ENCODE data around the gene AFAP1L2.

The AFAP1L2 gene

GRCh38 chr10:114445332-114445731 is 41.0 kb upstream of the AFAP1L2 start:
- Histone ChIP-seq H3K79me2 (ENCODE audit: low read length) (no peaks in the 10 kb centered on the region), H3K4me3 (ENCODE audit: low read length) (no peak overlapping the region), H3K36me3 (replicated peaks; ENCODE audit: insufficient read depth, low read length) (no peaks in the 10 kb centered on the region), H3K9ac (ENCODE audit: low read length) (no peak overlapping the region), H2AFZ (ENCODE audit: low read length) (no peak overlapping the region), H3F3A (ENCODE audit: insufficient read depth, low read length) (no peaks in the 10 kb centered on the region), H3K9me3 (replicated peaks; ENCODE audit: insufficient read depth, low read length) (no peaks in the 10 kb centered on the region), H3K4me2 (ENCODE audit: low read depth, low read length) (no peak overlapping the region), H3K27ac (ENCODE audit: low read length) (no peak overlapping the region), H3K27me3 (replicated peaks; ENCODE audit: insufficient read depth, low read length) (no peaks in the 10 kb centered on the region), H4K20me1 (ENCODE audit: insufficient read depth, low read length) (no peaks in the 10 kb centered on the region), H3K4me1 (ENCODE audit: low read length) (no peaks in the 10 kb centered on the region), H3K9me2 (replicated peaks; ENCODE audit: insufficient read depth, low read length) (no peaks in the 10 kb centered on the region)
- TF ChIP-seq CTCF (IDR thresholded peaks at IDR 0.05; ENCODE audit: low read length) (no peak), EZH2phosphoT487 (IDR thresholded peaks at IDR 0.05; ENCODE audit: low read length) (no peak), EZH2 (optimal IDR thresholded peaks at IDR 0.05; ENCODE audit: low read depth, low read length) (no peak)
- no peak for DNase-seq

GRCh38 chr10:114444819-114445218 is 40.5 kb upstream of the AFAP1L2 start:
- Histone ChIP-seq H2AFZ (ENCODE audit: low read length) (no peak overlapping the region), H3K9ac (ENCODE audit: low read length) (no peak overlapping the region), H3F3A (ENCODE audit: insufficient read depth, low read length) (no peaks in the 10 kb centered on the region), H3K4me2 (ENCODE audit: low read depth, low read length) (no peak overlapping the region), H3K4me1 (ENCODE audit: low read length) (no peaks in the 10 kb centered on the region), H3K9me2 (replicated peaks; ENCODE audit: insufficient read depth, low read length) (no peaks in the 10 kb centered on the region), H3K79me2 (ENCODE audit: low read length) (no peaks in the 10 kb centered on the region), H3K27me3 (replicated peaks; ENCODE audit: insufficient read depth, low read length) (no peaks in the 10 kb centered on the region), H3K4me3 (ENCODE audit: low read length) (no peak overlapping the region), H3K9me3 (replicated peaks; ENCODE audit: insufficient read depth, low read length) (no peaks in the 10 kb centered on the region), H4K20me1 (ENCODE audit: insufficient read depth, low read length) (no peaks in the 10 kb centered on the region), H3K27ac (ENCODE audit: low read length) (no peak overlapping the region), H3K36me3 (replicated peaks; ENCODE audit: insufficient read depth, low read length) (no peaks in the 10 kb centered on the region)
- TF ChIP-seq CTCF (IDR thresholded peaks at IDR 0.05; ENCODE audit: low read length) (no peak), EZH2 (optimal IDR thresholded peaks at IDR 0.05; ENCODE audit: low read depth, low read length) (no peak), EZH2phosphoT487 (IDR thresholded peaks at IDR 0.05; ENCODE audit: low read length) (no peak)
- no peak for DNase-seq

GRCh38 chr10:114442091-114442630 is 37.9 kb upstream of the AFAP1L2 start:
- Histone ChIP-seq H3K27ac (ENCODE audit: low read length) (no peak overlapping the region), H3K4me2 (ENCODE audit: low read depth, low read length) (no peak overlapping the region), H3K79me2 (ENCODE audit: low read length) (no peaks in the 10 kb centered on the region), H3K9me3 (replicated peaks; ENCODE audit: insufficient read depth, low read length) (no peaks in the 10 kb centered on the region), H2AFZ (ENCODE audit: low read length) (no peak overlapping the region), H3F3A (ENCODE audit: insufficient read depth, low read length) (no peaks in the 10 kb centered on the region), H3K9me2 (replicated peaks; ENCODE audit: insufficient read depth, low read length) (no peaks in the 10 kb centered on the region), H4K20me1 (ENCODE audit: insufficient read depth, low read length) (no peaks in the 10 kb centered on the region), H3K36me3 (replicated peaks; ENCODE audit: insufficient read depth, low read length) (no peaks in the 10 kb centered on the region), H3K27me3 (replicated peaks; ENCODE audit: insufficient read depth, low read length) (no peaks in the 10 kb centered on the region), H3K9ac (ENCODE audit: low read length) (no peak overlapping the region), H3K4me3 (ENCODE audit: low read length) (no peak overlapping the region), H3K4me1 (ENCODE audit: low read length) (no peaks in the 10 kb centered on the region)
- TF ChIP-seq EZH2phosphoT487 (IDR thresholded peaks at IDR 0.05; ENCODE audit: low read length) (no peak), CTCF (IDR thresholded peaks at IDR 0.05; ENCODE audit: low read length) (no peak), EZH2 (optimal IDR thresholded peaks at IDR 0.05; ENCODE audit: low read depth, low read length) (no peak)
- DNase-seq, result no peak
